Umbilical cord (tissue), 2 donors: ENCODE results near the gene LSM10. TPM values are rescaled to one million over a fixed set of nuclear protein-coding genes. Genes with fewer than 3 reads are reported as not detected.

ENCODE experiments used
- DNase-seq: peaks from one replicate; pipeline ENCODE4 v3.0.0-alpha.2; 2015; ENCODE audit warnings: low spot score
- total RNA-seq: library from RNA; depleted of rRNA; stranded (reverse); fragments of >200 nt; gene quantifications from one replicate; pipeline ENCODE4 v1.2.3, GENCODE V29; 2014; ENCODE audit warnings: low replicate concordance; ENCODE audit not compliant: insufficient read depth

The LSM10 gene
- total RNA-seq = 10.4 TPM

DNA sequence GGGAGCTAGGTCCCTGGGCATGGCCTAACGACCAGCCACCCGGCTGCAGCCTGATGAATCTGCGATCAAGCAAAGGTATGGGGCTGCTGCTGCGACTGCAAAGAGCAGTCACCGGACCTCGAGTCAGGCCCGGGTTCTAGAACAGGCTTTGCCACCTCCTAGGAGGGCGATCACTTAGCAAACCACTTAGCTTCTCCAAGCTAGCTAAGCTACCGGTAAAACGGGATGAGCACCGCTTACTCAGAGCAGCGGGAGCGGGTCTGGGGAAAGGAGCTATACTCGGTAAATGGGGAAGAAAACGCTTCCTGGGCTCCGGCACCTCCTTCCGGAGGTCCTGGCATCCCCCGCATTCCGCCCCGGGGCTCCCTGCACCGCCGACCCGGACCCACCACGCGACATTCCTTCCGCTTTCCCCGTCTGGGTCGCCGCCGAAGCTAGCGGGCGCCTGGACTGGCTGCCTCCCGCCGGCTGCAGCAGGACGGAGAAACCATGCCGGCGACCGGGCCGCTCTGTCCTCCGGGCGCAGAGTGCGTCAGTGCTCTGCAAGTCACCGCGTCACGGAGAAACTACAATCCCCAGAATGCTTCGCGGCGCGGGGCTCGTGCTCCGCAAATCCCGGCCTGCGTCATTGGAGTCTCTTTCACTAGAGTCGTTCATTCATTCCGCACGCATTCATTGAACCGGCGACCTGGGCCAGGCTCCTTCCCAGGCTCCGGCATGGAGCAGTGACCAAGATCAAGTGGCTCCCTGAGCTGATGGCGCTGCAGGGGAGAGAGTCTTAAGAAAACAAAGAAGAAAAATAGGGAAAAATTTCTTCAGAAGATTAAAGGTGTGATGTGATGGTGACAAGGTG, at the start of gene LSM10:
TSS of gene LSM10 (minus strand) at position 531 of the 853 bp plus-strand sequence. CDS start 3,779 bp downstream, outside the sequence.
- peak; percentile 97 for DNase-seq

DNA sequence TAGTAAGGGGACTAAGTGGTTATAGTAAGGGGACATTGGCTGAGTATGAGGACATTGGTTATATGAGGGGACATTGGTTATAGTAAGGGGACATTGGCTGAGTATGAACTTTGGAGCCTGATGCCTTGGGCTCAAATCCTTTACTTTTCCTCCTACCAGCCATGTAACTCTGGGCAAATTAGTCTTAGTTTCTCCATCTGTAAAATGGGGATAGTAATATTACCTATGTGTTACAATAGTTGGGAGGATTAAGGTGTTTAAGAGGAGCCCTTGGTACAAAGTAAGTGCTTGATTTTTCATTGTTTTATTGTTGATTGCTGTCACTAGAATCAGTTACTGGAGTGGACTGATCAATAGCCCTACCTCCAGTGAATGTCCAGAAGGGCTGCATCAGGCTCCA, 49.7 kb upstream of the LSM10 start:
- DNase-seq = no peak

DNA sequence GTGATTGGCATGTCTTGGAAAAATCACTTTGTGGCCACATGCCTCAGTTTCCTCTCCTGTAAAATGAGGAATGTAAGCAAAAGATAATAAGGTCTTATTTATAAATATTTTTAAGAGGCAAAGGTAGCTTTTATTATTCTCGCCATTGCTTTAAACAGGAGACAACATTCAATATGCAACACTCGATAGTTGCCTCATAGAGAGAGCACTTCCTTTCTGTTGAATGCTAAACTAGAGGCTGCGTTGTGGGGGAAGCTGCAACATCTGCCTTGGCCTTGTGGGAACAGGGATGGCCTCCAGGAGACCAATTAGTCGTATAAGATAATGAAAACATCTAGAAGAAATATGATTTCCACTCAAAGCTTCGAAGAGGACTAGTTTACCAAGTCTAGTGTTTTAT, 49.0 kb upstream of the LSM10 start:
- no peak for DNase-seq

DNA sequence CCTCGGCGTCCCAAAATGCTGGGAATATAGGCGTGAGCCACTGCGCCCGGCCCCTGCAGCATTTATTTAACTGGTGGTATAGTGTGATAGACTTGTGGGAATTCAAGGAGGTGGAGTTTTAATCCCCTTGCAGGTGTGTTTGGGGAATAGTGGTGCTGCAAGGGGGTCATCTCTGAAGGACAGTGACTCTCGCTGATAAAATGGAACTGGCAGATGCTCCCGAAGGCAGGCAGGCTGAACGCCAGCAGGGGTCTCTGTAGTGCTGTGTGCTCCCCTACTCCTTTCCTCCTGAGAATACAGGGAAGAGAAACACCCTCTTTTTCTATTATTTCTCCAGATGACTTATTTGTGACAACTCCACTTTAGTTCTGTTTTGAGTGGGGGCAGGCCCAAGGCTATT, 48.6 kb upstream of the LSM10 start:
- peak; percentile 29 for DNase-seq

DNA sequence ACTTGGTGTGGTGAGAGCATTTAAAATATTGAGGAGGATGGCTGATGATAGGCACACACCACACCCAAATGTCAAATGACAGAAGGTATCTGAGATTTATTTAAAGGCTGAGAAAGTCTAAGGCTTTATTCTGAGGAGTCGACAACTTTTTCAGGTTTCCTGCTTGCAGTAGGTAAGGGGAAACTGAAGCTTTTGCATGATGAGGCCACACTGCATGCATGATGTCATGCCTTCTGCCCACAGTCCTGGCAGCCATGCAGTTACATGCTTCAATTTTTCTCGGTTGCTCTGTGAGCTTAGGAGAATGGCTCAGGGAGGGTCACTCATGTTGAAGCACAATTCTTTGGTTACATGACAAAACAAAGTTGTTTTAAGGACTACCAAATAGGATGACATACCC, 45.6 kb upstream of the LSM10 start:
- no peak for DNase-seq

DNA sequence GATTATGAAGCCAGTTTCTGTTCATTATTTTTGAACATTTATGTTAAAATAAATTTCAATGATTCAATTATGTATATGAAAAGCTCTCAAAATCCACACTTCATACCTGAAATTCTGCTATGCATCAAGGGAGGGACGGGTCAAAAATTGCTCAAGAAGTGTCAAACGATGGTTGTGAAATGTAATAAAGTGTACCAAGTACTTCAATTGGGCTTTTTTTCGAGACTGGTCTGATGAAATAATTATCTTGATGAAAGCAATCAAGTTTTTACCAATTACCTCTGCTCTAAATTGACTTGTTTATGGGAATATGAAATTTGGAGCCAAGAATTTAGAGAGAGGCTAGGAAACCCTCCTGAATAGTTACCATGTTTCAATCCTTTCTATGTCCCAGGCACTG, 44.6 kb upstream of the LSM10 start:
- no peak for DNase-seq

DNA sequence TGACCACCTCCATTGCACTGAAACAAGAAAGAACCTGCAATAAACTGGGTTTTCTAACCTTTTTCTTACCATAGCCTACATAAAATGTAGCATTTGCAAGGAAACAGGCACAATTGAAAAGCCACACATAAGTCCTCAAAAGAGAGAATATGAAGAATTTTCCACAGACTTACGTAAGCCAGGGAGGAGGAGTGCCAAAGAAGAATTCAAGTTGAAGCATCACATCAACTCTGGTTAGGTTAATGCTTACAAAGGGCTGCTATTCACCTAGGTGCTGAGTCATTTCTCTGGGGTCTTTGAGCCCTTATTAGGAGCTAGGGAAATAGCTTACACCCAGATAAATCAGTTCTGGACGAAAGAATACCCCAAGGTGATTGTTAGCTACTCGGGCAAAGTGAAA, 42.9 kb upstream of the LSM10 start:
- DNase-seq = no peak

DNA sequence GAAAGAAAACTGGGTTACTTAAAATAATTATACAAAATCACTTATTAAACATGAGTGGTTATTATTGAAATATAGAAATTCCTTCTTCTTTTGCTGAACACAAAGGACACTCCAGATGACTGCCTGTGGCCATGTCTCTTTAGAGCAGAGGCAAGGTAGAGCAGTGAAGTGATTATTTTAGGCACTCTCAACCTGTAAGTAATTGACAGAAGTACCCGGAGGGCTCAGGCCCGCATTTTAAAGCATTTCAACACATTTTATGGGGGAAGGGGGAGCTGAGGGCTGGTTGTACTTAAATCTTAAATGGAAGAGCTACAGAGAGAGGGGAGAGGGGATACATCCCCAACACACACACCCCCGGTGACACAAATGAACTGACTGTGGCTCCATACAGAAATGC, 42.3 kb upstream of the LSM10 start:
- no peak for DNase-seq

DNA sequence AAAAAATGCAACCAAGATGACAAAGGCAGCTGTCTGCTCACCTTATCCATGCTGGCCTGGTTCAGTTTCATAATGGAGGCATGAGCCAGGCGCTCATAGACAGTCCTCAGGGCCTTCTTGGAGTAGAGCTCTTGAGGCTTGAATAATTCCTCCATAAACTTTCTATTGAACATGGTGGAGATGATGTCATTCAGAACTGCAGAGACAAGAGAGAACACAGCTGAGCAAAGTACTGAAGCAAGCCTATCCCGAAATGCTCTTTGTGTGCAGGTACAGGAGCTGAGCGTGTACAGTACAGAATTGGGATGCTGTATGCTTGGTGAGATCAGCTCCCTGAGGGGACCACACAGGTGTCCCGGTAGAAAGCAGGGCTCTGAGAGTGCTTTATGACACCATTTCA, 41.0 kb upstream of the LSM10 start:
- no peak for DNase-seq

DNA sequence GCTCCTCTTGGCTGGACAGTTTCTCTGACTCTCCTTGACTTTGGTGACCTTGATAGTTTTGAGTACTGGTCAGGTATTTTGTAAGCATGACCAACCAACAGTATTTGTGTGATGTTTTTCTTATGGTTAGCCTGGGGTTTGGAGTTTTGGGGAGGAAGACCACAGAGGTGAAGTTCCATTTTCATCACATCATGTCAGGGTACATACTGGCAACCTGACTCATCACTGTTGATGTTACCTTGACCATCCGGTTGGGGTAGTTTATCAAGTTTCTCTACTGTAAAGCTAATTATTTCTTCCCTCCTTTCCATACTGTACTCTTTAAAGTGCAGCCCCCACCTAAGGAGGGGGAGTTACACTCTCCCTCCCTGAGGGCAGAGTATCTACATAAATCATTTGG, 39.1 kb upstream of the LSM10 start:
- peak; percentile 72 for DNase-seq

DNA sequence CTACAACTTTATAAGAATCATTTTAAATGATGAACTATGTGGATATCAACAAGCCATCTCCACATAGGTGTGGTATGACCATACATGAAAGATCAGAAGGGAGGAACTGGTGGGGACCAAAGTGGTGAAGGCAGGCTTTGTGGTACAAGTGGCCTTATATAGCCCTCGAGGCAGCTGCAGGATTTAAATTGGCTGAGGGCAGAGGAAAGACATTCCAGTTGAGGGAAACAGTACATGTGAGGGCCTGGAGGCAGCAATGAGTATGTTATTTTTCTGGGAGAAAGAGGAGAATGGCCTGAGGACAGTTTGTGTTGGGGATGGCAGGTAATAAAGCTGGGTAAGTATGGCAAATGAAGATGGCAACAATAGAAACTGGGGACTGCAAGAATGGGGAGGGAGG, 35.4 kb upstream of the LSM10 start:
- no peak for DNase-seq

DNA sequence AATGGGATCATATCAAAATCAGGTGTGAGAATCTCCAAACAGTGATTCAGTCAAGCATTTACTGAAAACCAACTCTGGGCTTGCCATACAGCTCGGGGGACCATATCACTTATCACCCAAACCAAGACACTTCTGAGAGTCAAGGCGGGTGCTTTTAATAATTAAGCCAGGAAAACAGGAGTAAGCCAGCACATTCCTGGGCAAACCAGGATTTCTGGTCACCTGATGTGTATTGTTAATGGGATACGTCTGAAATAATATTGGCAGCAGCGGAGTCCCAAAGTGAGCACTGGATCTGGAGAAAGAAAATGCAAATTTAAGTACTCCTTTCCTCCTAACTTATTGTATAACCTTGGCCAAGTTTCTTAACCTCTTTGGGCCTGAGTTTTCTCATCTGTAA, 34.9 kb upstream of the LSM10 start:
- DNase-seq = no peak

DNA sequence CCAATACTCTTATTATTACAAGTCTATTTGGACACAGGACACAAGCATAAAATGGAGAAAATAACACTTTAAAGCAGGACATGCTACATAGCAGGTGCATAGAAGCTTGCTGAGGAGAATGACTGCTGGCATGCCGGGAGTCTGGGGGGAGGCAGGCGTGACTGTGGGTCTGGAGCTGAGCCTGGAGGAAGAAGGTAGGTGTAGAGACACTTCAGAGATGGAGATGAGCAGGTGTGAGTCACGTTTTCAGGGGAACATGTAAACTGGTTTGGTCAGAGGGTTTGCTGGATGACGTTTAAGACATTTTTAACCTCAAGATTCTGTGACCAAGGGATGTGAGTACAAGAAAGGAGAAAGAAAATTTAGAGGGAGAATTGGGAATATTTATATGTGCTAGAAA, 28.1 kb upstream of the LSM10 start:
- DNase-seq = peak; percentile 36

DNA sequence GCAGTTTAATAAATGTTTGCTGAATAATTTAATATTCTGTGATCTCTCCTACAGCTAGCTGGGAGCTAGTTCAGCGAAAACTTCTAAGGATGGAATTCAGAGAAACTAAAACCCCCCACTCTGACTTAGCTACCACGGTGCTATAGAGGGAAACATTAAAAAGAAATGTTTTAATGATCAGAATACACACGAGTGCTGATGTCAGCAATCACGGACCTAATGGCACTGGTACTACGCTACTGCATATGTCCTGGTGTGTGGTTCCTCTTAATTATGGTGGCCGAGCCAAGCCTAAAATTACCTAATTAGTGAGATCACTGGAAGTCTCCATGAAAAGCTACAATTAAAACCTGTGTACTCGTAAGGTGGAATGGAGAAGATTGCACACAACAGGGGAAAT, 23.9 kb upstream of the LSM10 start:
- no peak for DNase-seq

DNA sequence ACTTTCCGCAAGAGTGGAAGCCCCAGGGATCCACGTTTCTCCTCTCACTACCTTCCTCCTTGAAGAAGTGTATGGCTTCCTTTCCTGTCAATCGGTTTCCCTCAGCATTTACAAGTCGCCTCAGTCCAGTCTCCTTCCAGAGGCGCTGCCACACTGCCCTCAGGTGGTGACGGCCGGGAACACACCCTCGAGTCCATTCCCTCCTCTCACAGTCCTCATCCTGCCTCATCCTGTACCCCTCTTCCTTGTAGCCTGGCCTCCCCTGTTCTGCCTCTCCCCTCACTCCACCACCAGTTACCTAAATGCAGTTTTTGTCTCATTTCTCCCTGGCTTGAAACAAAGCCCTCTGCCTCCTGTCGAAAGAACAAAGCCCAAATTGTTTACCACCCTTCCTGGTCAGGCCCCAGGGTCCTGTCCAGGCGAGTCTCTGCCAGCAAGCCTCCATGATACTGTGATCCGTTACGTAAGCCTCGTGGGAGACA, 23.2 kb upstream of the LSM10 start:
- DNase-seq = peak; percentile 94

DNA sequence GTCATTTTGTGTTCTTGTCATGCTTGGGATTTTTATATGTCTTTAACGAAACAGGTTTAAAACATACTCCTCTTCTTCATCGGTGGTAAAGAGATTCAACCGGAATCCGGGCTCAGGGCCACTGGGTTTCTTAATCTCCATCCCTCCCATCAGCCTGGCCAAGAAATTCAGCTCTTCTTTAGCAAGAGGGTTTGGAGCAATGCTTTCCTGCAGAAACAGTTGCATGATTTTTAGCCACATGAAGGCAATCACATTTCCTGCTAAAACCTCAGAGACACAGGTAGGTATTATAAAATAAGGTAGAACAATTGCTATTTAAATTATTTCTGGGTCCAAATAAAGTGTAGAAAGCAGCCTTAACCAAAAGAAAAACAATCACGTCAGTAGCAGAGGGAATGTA, 22.7 kb upstream of the LSM10 start:
- peak; percentile 61 for DNase-seq

DNA sequence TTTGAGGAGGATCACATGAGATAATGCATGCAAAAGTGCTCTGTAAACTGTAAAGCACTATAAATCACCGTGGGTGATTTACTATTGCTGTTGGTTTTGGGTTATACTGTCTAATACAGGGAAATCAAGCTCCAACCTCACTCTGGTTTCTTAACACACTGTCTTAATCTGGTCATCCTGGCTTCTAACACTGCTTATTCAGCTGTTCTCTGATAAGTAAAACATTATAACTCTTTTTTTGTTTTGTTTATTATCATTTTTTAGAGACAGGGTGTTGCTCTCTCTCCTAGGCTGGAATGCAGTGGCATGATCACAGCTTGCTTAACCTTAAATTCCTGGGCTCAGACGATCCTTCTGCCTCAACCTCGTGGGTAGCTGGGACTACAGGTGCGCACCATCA, 21.9 kb upstream of the LSM10 start:
- no peak for DNase-seq

DNA sequence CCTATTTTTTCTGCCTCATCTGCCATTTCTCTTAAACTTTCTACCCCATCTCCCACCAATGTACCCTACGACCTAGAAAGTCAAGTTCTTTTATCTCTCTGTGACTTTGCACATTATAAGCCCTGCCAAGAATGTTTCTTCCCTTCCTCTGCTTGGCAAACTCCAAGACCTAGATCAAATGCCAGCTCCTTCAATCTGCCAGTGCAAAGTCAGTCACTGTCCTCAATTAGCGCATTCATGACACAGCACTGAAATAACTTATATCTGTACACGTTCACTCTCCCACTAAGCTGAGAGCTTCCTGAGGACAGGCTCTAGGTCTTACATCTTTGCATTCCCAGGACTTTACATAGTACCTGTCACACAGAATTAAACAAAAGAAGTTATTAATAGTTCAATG, 21.4 kb upstream of the LSM10 start:
- DNase-seq = no peak

DNA sequence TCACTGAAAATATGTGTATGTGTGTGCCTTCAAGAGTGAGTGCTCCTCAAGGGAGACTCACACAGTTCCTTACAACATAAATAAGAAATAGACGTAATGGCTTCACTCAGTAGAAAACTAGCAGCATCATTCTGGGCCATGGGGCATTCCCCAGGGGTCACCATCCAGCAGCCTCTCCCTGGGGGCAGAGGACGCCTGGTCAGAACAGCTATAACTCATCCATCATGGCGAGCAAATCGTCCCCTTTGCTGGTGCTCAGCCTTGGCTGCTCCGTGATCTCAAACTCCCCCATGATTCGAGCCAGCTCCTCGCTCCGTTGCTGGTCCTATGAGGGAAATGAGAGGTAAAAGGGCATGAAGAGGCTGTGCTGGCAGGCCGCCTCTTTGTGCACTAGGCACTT, 20.2 kb upstream of the LSM10 start:
- DNase-seq = no peak

DNA sequence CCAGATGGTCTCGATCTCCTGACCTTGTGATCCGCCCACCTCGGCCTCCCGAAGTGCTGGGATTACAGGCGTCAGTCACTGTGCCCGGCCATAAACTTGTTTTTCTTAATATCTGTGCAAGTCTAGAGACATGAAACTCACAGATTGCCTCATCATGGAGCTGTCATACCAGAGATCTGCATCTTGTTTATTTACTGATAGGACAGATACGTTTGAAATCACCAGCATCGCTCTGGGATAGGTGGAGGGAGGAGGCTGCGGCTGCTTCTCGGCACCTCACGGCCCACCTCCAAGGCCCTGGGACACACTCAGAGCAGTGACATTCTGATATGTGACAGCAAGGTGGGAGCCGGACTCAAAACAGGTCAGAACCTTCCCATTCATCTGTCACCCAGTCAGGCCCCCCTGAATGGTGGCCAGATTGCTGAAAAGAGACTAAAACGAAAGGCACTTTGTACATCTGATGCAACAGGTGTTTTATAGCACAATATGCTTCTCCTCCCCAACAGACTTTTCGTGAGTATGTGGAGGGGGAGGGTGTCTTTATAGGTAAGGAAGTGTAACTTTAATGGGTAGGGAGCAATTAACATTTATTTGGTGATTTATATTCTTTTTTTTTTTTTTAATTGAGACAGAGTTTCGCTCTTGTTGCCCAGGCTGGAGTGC, 18.1 kb upstream of the LSM10 start:
- no peak for DNase-seq

DNA sequence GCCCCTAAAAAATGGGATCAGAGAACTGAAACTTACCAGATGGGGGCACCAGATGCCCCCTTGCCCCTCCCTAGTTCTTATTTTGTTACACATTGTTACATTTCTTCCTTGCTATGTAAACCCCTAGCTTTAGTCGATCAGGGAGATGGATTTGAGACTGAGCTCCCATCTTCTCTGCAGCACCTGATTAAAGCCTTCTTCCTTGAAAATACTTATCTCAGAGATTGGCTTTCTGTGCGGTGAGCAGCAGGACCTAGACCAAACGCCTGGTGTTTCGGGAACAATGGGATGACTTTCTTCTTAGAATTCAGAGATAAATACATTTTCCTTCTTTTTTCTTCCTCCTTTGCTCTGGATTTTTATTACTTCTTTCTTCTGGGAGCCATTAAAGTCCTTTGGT, 16.7 kb upstream of the LSM10 start:
- no peak for DNase-seq

DNA sequence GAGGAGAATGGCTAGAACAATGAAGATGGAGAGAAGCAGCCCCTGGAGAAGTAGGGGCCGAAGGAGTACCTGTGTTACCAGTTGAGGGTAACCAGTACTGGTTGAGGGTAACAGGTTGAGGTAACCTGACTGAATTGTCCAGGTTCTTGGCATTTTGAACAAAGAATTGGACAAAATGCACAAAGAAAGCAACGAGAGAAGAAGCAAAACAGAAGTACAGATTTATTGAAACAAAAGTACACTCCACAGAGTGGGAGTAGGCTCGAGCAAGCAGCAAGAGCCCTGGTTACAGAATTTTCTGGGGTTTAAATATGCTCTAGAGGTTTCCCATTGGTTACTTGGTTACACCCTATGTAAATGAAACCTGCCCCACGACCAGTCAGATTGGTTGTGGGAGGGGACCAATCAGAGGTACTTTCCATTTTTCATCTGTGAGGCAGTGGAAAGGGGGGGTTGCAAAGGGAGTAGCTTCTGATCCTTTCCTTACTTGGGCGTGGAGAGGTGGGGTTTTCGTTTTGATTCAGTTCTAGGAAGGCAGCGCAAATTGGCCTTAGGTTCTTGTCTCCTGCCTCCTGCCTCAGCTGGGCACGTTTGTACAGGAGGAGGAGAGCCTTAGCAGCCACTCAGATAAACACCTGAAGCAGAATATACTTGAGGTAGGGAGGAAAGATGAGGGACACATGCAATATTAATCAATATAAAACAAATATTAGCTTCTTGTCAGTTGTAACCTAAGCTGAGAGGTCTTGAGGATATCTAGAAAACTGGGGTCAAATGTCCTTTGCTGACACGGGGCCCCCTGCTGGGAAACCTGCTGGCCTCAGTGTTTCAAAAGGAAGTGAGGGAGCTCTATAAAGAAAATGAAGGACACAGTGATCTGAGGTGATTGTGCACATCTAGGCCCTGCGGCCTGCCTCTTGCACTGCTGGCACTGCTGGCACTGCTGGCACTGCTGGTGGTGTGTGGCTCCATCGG, 14.3 kb upstream of the LSM10 start:
- peak; percentile 31 for DNase-seq
